HG03354 (cell line): Measurements from ENCODE around the gene LSMEM2.
"Not testable (repeated sequence)": the region's sequence is repeated elsewhere in the genome, so short reads cannot be mapped to it uniquely, and the experiment has no call there.

Experiments
- ATAC-seq: cut with Tn5 transposase; IDR thresholded peaks from one replicate; pipeline ENCODE4 v1.9.1; 2021; ENCODE audit warnings: mild to moderate bottlenecking; ENCODE audit not compliant: unreplicated experiment, poor library complexity, severe bottlenecking

The LSMEM2 gene

DNA sequence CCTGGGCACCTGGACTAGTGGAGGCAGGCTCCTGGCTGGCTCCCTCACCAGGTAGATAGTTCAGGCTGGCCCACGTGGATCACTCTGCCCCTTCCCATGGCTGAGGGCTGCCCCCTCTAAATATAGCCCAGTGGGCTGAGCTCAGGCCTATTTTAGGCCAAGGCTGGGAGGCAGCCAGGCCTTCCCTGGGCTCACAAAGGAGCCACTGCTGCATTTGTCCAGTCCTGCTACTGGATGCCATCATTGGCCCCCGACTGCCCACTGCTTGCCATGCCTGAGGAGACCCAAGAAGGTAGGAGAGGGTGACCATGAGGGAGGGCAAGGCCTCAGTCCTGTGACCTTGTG lies at the start of gene LSMEM2:
Gene LSMEM2, plus strand, starts transcription at position 208 of the 345 bp plus-strand sequence. Its CDS starts 27 bp downstream, at position 235.
- ATAC-seq, result no peak

DNA sequence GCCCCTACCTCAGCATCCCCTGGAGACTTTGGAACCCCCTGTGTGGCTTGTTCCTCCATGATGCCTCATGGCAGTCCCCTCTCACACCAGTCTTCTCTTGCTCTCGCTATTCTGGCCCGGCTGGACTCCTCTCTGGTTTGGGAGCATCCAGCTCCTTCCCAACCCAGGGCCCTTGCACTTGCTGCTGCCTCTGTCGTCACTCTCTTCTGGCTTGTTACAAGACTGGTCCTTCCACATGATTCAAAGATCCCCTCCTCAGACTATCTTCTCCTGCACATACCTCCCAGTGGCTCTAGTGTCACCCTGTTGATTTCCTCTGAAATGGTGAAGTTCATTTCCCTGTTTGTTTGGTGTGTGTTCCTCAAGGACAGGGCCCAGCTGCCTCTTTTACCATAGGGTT lies 49.4 kb upstream of the LSMEM2 start:
- no peak for ATAC-seq

GRCh38 chr3:50230104-50230793 lies 48.6 kb upstream of the LSMEM2 start:
- no peak for ATAC-seq

- no peak for ATAC-seq
Measured at GRCh38 chr3:50230794-50231125, 48.1 kb upstream of the LSMEM2 start.

DNA sequence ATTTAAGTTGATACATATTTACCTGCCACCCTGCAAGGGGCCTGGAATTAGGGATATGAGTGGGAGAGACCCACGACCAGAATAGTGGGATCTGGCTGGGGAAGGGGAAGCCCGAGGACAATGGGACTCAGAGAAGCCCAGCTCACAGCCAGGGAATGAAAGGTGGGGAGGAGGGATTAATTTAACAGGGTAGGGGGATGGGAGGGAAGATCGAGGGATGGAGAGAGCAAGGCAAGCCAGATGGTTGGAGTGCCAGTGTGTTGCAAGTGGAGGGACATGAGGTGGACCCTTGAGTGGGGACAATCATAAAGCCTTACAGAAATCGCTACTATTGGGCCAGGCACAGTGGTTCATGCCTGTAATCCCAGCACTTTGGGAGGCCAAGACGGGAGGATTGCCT lies 47.3 kb upstream of the LSMEM2 start:
- no peak for ATAC-seq

GRCh38 chr3:50232303-50232702 lies 46.6 kb upstream of the LSMEM2 start:
- no peak for ATAC-seq

DNA sequence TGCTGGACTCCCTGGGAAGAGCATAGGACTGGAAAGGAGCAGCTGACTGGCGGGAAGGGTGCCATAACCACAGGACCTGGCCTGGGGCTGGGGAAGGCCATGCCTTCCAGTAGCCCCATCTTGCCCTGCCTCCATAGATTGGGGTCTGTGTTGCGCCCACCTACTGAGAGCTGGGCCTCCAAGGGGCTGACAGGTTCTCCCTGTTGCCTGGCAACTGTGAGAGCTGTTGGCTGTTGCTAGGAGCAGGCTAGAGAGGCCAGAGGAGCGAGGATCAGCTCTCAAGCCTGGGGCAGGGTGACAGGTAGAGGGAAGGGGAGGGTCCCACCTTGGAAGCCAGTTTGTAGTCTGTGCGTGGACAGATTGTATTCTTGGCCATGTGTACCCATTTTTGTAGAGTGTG lies 45.7 kb upstream of the LSMEM2 start:
- ATAC-seq, result no peak

DNA sequence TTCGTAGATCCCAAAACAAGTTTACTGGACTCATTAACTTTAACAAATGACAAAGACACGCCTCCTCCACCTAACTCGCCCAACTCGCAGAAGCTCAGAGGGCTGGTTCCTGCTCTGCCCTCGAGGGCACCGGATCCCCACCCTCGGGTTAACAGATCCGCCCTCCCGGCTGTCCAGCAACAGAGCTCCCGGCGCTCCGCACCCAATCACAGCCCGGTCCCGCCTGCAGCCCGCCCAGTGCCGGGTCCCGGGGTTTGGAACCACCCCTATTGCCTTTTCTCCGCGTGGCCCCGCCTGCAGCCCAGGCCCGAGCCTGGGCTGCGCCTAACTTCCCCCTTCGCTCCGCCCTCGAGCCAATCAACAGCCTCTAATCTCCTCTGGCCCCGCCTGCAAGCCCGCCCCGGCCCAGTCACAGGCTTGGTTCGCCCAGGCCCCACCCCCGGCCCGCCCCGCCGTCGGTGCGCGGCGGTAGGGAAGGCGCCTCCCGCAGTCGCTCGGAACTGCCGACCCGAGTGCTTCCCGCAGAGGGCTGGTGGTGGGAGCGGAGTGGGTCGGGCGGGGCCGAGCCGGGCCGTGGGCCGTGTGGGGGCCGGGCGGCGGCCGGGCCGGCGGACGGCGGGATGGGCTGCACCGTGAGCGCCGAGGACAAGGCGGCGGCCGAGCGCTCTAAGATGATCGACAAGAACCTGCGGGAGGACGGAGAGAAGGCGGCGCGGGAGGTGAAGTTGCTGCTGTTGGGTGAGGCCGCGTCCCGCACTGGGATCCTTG lies 43.0 kb upstream of the LSMEM2 start, which contains the start of gene GNAI2:
Gene GNAI2, plus strand, starts transcription at position 489 of the 768 bp plus-strand sequence. Its CDS starts 132 bp downstream, at position 621.
- peak; percentile 93 for ATAC-seq

DNA sequence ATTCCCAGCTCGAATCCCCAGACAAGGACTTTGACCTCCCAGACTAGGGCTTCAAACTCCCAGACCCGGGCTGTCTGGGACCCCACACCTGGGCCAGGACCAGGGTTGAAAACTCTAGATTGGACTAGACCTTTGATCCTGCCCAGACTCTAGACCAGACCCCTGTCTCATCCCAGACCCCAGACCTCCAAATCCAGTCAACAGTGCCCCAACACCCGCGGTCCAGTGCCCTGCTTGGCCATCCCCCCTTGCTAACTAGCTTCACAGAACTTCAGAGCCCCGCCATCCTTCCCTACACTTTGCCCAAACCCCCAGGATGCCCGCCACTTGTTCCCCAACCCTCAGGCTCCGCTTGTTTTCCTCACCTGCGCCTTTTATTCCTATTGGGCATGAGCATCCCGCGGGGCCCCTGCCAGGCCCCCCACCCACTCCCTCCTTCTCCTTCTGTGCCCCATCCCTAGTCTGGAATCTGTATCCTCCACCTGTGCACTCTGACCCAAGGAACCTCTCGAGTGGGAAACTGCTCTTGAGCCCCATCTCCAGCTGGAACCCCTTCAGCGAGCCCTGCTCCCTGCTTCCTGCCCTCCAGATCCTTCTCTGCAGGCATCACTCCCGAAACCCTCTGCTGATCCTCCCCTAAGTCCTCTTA lies 42.3 kb upstream of the LSMEM2 start:
- no peak for ATAC-seq

GRCh38 chr3:50237133-50237651 lies 41.7 kb upstream of the LSMEM2 start:
- no peak for ATAC-seq

- ATAC-seq, result peak; percentile 40
Measured at GRCh38 chr3:50237754-50238548, 40.9 kb upstream of the LSMEM2 start.

DNA sequence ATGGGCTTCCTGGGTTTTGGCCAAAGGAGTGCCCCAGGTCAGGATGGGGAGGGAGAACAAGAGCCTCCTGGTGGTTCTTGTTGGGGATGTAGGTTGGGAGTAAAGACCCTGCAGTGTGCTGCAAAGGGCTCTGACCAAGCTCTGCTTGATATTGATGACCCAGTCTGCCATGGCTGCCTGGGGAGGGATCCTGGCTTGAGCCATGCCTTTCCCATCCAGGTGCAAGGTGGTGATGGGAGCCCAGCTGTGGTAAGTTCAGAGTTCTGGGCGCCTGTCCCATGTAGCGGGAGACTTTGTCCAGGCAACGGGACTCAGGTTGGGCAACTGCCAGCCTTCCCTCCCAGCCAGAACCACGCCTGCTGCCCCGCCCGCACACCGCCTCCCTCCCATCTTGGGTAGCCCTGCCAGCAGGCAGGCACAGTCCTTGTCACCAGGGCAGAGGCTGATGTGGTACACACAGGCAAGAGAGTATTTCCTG lies 40.3 kb upstream of the LSMEM2 start:
- ATAC-seq, result no peak

- ATAC-seq, result no peak
Measured at GRCh38 chr3:50239649-50240048, 39.2 kb upstream of the LSMEM2 start.

GRCh38 chr3:50241163-50241562 lies 37.7 kb upstream of the LSMEM2 start:
- ATAC-seq, result no peak

GRCh38 chr3:50241713-50242380 lies 37.0 kb upstream of the LSMEM2 start:
- no peak for ATAC-seq

GRCh38 chr3:50242381-50242770 lies 36.5 kb upstream of the LSMEM2 start:
- no peak for ATAC-seq

DNA sequence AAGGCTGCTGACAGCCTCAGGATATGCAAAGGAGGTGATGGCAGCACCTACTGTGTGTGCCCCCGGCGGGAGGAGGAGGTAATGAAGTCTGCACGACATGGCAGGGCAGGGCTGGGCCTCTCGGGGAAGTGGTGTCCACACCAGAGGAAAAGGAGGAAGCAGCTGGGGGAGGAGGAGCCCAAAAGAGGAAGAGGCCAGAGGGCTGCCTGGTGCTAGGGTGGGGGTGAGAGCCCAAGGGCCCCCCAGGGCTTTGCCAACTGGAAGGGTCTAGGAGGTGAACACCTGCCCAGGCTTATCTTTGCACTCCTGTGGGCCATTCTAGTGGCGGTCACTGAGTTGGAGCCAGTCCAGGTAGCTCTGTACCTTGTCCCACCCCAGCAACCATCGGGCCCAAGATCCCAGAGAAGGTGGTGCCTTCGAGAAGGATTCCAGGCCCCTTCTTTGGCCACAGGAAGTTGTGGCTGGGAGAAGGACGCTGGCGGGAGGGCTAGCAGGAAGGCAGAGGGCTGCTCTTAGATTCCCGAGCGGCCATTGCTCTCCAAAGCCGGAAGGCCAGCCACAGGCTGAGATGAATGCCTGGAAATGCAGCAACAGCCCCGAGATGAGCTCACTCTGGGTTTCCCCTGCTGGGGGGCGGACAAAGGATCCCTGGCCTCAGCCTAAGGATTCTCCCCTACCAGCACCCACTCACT lies 35.9 kb upstream of the LSMEM2 start:
- ATAC-seq, result no peak

DNA sequence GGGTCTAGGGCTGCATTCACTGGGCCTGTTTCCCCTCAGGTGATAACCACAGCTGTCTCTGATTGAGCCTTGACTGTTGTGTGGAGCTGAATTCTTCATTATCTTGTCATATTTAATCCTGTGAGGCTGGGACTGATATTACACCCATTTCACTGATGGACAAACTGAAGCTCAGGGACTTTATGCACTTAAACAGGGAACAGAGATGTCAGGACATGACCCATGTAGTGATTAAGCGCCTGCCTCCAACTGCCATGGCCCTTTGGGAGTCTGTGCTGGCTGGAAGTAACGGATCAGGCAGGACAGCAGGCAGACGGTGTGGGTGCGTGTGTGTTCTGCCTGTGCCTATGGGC lies 35.4 kb upstream of the LSMEM2 start:
- no peak for ATAC-seq

GRCh38 chr3:50244813-50245212 lies 34.1 kb upstream of the LSMEM2 start:
- ATAC-seq, result not testable (repeated sequence)
